ENCODE data around the gene DNAJC28. TPM values are rescaled to one million over a fixed set of nuclear protein-coding genes. Genes with fewer than 3 reads are reported as not detected.

The DNAJC28 gene
- total and polyA plus RNA-seq, 9 of the 15 experiments (the other 6 are each of a cell fraction or from before 2014, with no cell fraction given), result 0.68 to 2.5 (median 1.1) TPM

- TF ChIP-seq SMARCA4 (IDR thresholded peaks at IDR 0.05) (no peak), NEUROD1 (IDR thresholded peaks at IDR 0.05; ENCODE audit: borderline replicate concordance, low read depth, low read length, partially characterized antibody) (peak; percentile 51), CBFB (CRISPR knock-in tag; IDR thresholded peaks at IDR 0.05) (no peak), STAG1 (CRISPR knock-in tag; IDR thresholded peaks at IDR 0.05; ENCODE audit: borderline replicate concordance) (no peak), ETV6 (IDR thresholded peaks at IDR 0.05; ENCODE audit: borderline replicate concordance in 1 of 2, low read depth in 2 of 2, low read length in 1 of 2) (no peak), ETV6 (CRISPR knock-in tag; IDR thresholded peaks at IDR 0.05; ENCODE audit: borderline replicate concordance) (no peak), ZNF239 (CRISPR knock-in tag; IDR thresholded peaks at IDR 0.05) (no peak; the same call in 1 of the 2 replicates), BCL6 (CRISPR knock-in tag; IDR thresholded peaks at IDR 0.05) (no peak), BHLHE40 (IDR thresholded peaks at IDR 0.05; ENCODE audit: low read length) (peak; percentile 68), BRD4 (IDR thresholded peaks at IDR 0.05) (no peak; the same call in 1 of the 2 replicates), ZNF140 (CRISPR knock-in tag; IDR thresholded peaks at IDR 0.05) (no peak), RBM14 (IDR thresholded peaks at IDR 0.05; ENCODE audit: borderline replicate concordance, insufficient read depth, low read depth, low read length) (no peak), CCAR2 (IDR thresholded peaks at IDR 0.05; ENCODE audit: low read depth, low read length) (no peak), MYC (IDR thresholded peaks at IDR 0.05; ENCODE audit: low read depth, low read length) (peak; percentile 56), MYC (CRISPR knock-in tag; IDR thresholded peaks at IDR 0.05; ENCODE audit: borderline replicate concordance, low read depth) (no peak), ZC3H4 (CRISPR knock-in tag; IDR thresholded peaks at IDR 0.05; ENCODE audit: borderline replicate concordance) (no peak), CHD4 (IDR thresholded peaks at IDR 0.05; ENCODE audit: insufficient read depth, insufficient replicate concordance, low read depth, low read length, poor library complexity, severe bottlenecking) (no peak), PTRF (tag; IDR thresholded peaks at IDR 0.05) (no peak), DPF2 (IDR thresholded peaks at IDR 0.05) (no peak; the same call in 1 of the 2 replicates), E2F3 (CRISPR knock-in tag; IDR thresholded peaks at IDR 0.05) (no peak), TAF15 (IDR thresholded peaks at IDR 0.05; ENCODE audit: low read depth, low read length) (no peak)
- TF ChIP-seq, protein P1, sequence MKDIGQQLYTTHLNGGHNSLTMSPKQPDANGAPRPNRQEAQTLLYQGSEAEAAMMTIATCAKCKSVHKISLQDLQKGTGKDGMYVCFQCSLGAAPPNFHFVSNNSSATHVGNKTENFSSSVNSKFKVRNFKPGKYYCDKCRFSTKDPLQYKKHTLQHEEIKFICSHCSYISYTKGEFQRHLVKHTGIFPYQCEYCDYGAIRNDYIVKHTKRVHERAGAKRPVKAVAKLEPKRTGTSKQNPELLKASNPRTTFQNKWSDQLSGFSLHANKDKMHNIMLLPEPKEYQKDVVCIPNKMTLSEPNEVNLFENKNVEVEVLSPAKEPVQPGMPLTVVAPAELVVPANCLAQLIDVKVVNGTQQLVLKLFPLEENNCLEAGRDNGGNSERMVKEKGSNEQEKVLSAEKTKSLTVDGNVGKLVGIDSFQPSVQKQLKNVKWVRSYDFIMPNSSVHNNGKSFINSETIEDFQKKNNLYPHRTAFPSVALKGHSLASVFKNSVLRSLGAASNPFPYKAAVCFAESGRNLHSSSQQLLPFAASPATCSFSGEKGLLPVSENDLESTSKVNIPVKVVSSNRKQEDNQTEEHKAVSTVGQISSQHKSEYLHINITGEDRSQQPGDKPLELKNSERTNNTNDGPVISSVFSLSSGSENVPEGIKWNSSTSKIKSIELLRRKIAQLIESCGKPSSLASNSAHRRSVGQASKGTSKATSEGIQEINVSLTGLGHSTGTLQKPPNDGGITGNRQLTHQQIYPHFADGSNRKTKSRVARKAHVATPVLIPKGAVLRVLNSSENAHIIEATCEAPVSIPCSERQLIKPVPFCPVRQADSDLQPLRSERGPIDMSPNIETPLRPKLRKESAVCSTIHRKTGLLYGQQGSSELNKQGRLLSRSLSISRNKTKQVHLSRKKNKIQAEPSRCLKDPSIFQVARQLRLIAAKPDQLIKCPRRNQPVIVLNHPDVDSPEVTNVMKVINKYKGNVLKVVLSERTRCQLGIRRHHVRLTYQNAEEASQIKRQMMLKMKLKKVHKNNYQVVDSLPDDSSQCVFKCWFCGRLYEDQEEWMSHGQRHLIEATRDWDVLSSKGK (CRISPR knock-in tag; IDR thresholded peaks at IDR 0.05), result no peak
- TF ChIP-seq, protein P2, sequence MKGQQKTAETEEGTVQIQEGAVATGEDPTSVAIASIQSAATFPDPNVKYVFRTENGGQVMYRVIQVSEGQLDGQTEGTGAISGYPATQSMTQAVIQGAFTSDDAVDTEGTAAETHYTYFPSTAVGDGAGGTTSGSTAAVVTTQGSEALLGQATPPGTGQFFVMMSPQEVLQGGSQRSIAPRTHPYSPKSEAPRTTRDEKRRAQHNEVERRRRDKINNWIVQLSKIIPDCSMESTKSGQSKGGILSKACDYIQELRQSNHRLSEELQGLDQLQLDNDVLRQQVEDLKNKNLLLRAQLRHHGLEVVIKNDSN (CRISPR knock-in tag; IDR thresholded peaks at IDR 0.05), result no peak; the same call in 1 of the 2 replicates
- TF ChIP-seq, protein P3, sequence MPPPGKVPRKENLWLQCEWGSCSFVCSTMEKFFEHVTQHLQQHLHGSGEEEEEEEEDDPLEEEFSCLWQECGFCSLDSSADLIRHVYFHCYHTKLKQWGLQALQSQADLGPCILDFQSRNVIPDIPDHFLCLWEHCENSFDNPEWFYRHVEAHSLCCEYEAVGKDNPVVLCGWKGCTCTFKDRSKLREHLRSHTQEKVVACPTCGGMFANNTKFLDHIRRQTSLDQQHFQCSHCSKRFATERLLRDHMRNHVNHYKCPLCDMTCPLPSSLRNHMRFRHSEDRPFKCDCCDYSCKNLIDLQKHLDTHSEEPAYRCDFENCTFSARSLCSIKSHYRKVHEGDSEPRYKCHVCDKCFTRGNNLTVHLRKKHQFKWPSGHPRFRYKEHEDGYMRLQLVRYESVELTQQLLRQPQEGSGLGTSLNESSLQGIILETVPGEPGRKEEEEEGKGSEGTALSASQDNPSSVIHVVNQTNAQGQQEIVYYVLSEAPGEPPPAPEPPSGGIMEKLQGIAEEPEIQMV (tag; conservative IDR thresholded peaks at IDR 0.05; ENCODE audit: low read depth), result no peak
Observed at GRCh38 chr21:33479679-33480480, 11.6 kb downstream of the DNAJC28 start, which contains the start of gene TMEM50B (continued).

Data from K562 (cell line).